ENCODE measurements around the gene NRG2. TPM values are rescaled to one million over a fixed set of nuclear protein-coding genes. Genes with fewer than 3 reads are reported as not detected.

The NRG2 gene
- total RNA-seq, 1 experiment from 2014 or later, result 2.8 TPM

DNA sequence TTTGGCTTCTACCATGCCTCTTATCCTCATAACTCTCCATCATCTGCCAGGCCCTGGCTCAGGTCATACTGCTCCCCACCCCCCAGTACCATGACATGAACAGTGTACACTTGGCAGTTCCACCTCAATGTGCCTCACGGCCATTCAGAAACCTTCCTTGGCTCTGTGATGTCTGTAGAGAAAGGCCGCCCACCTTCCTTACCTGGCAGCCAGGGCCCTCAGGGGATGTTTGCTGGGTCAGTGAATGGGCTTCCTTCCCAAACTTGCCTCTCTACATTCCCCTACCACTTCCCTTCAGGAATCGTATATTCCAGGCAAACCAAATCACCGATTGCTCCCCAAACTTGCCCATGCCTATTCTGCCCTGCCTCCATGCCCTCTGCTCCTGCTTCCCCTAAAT, 146.4 kb downstream of the NRG2 start:
- DNase-seq, result no peak
- Histone ChIP-seq H3K9me3 (no peaks in the 10 kb centered on the region), H3K27me3 (no peaks in the 10 kb centered on the region), H3K4me3 (no peak overlapping the region), H3K36me3 (no peaks in the 10 kb centered on the region)

DNA sequence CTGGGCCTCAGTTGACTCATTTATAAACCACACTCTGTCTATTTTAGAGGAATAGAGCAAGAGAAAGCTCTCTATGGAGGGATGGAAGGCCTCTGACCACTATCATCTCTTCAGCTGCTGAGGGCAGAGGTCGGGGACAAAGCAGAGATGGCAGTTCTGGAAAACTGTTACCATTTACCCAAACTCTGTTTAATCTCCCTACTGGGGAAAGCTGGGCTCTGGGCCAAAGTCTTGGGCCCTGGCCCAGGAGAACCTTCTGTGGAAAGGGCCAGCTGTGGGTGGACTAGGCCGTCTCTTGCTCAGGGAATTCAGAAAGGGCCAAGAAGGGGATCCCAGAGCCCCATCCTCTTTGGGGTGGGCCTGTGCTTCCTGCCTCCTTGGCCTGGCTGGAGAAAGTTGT, 147.5 kb downstream of the NRG2 start:
- H3K27me3 ChIP-seq, result no peaks in the 10 kb centered on the region
- no peak overlapping the region for H3K4me3 ChIP-seq
- DNase-seq, result no peak
- H3K36me3 ChIP-seq, result no peaks in the 10 kb centered on the region
- no peaks in the 10 kb centered on the region for H3K9me3 ChIP-seq

DNA sequence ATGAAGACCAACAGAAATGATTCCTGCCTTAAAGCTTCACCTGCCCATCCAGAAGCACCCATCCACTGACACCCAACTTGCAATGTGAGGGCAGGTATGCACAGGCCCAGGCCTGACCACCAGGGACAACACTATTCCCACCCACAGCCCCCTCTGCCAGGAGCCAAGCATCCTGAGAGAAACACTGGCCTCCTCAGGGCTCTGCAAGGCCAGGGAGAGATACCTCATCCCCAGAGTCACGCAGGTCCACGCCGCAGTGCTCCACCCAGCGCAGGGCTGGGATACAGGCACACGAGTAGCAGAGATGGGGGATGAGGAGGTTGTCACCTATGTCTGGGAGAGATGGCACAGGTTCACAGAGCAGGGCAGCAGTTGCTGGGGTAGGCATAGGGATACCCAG, 148.1 kb downstream of the NRG2 start:
- no peaks in the 10 kb centered on the region for H3K36me3 ChIP-seq
- no peak for DNase-seq
- H3K9me3 ChIP-seq, result no peaks in the 10 kb centered on the region
- no peak overlapping the region for H3K4me3 ChIP-seq
- no peaks in the 10 kb centered on the region for H3K27me3 ChIP-seq

DNA sequence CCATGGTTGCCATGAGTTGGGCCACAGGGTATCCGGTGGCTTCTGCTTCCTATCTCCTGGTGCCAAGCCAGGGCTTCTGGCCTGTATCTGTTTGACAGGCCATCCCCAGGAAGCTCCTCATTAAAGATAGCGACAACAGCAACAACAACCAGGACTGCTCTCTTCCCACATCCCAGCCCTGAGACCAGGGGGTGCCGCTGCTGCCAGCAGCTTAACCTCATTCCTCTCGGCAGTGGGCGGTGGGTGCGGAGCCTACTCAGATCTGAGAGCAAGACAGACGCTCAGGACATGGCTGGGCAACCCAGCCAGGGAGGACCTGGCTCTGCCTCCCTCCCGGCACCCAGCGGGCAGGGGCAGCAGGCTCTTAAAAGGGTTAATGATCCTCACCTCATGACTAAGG, 149.2 kb downstream of the NRG2 start:
- no peak for DNase-seq
- Histone ChIP-seq H3K9me3 (no peaks in the 10 kb centered on the region), H3K27me3 (no peaks in the 10 kb centered on the region), H3K4me3 (no peak overlapping the region), H3K36me3 (no peaks in the 10 kb centered on the region)

DNA sequence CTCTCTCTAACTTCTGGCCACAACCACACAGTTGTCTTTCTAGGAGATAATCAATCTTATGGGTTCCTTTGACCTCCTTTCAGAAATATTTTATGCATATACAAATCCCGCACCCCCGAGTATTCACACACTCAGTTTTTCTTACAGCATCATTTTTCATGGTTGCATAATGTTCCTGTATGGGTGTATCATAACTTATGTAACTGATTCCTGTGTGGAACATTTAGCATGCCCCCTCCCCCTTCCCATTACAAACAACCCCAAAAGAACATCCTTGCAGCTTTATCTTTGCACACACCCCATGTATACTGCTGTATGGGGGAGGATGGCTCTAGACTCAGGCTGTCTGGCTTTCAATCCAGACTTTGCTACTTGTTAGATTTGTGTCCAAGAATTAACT, 153.7 kb downstream of the NRG2 start:
- Histone ChIP-seq H3K27me3 (no peaks in the 10 kb centered on the region), H3K9me3 (no peaks in the 10 kb centered on the region), H3K36me3 (no peaks in the 10 kb centered on the region), H3K4me3 (no peak overlapping the region)
- no peak for DNase-seq

DNA sequence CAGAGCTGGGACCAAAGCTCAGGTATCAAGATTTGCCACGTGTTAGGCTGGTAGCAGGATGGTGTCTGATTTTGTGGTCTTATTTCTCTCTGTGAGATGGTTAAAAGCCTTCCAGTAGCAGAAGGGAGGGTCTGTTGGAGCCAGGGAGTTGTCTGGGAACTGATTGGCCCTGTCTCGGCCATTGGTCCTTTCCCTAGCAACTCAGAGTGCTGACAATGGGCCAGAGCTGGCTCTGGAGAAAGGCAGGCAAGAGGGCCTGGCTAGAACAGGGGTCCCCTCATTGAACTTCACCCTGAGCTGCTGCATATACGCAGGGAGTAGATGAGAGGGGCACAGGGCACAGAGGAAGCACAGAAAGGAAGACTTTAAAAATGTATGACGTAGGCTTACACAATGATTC, 154.7 kb downstream of the NRG2 start:
- Histone ChIP-seq H3K27me3 (no peaks in the 10 kb centered on the region), H3K9me3 (no peaks in the 10 kb centered on the region), H3K4me3 (no peak overlapping the region), H3K36me3 (no peaks in the 10 kb centered on the region)
- no peak for DNase-seq

DNA sequence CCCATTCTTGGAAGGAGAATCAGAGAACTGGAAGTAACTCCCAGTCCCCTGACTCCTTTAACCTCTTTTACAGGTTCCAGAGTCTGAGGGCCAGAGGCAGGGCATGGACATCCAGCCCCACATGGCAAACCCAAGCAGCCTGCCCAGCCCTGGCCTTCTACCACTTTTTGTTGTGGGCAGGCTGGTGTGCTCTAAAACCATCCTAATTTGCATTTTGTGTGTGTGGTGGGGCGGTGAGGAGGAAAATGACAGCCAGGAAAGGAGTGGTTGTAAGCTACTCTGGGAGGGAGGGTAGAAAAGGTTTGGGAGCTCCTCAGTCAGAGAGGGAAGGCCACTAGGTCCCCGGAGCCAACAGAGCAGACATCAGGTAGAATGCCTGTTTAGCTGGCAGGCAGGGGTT, 156.9 kb downstream of the NRG2 start:
- H3K27me3 ChIP-seq, result no peaks in the 10 kb centered on the region
- H3K4me3 ChIP-seq, result no peak overlapping the region
- DNase-seq, result no peak
- no peaks in the 10 kb centered on the region for H3K36me3 ChIP-seq
- no peaks in the 10 kb centered on the region for H3K9me3 ChIP-seq

DNA sequence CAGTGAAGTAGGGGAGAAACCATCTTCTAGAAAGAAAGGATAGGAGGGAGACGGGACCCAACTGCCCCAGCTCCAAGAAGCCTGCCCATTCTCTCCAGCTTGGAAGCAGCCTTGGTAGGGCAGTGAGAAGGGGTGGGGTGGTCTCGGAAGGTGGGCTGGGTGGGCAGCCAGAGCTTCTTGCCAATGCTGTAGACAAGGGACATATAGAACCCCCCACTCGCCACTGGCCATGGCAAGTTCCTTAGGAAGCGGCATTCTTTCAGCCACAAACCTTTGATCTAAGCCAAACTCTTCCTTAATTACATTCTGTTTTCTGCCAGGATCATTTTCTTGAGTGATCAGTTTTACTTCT, 157.3 kb downstream of the NRG2 start:
- H3K4me3 ChIP-seq, result no peak overlapping the region
- H3K9me3 ChIP-seq, result no peaks in the 10 kb centered on the region
- no peak for DNase-seq

DNA sequence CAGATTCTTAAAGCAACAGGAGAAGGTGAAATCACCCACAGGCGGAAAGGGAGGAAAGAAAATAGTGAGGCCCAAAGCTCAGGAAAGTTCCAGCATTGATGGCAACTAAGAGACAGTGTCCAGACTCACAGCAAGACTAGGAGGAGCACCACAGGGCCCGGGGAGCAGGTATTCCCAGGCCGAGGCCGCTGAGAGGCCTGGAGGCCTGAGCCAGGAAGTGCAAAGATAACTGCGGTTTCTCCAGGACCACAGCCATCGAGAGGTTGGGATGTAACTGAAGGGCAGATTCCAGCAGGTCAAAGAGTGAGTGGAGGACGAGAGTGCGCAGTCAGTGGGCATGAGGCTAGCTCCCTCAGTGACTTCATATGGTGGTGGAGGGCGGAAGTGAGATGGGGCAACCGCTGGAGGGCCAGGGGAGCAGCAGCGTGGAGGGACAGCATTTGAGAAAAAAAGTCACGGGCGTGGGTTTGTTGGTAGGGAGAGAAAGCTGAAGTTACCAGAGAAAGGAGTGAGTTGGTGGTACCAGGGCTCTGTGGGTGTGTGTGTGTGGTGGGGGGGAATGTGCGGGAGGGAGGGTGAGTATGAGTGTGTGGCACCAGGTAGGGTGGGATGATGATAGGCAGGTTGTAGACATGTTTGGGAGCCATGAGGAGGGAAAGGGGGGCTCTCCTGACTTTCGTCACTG, 157.8 kb downstream of the NRG2 start:
- H3K9me3 ChIP-seq, result no peaks in the 10 kb centered on the region
- no peak for DNase-seq
- no peaks in the 10 kb centered on the region for H3K36me3 ChIP-seq
- no peaks in the 10 kb centered on the region for H3K27me3 ChIP-seq
- H3K4me3 ChIP-seq, result no peak overlapping the region

More for the DNA sequence above, 157.3 kb downstream of the NRG2 start:
- Histone ChIP-seq H3K36me3 (no peaks in the 10 kb centered on the region), H3K27me3 (no peaks in the 10 kb centered on the region)

DNA sequence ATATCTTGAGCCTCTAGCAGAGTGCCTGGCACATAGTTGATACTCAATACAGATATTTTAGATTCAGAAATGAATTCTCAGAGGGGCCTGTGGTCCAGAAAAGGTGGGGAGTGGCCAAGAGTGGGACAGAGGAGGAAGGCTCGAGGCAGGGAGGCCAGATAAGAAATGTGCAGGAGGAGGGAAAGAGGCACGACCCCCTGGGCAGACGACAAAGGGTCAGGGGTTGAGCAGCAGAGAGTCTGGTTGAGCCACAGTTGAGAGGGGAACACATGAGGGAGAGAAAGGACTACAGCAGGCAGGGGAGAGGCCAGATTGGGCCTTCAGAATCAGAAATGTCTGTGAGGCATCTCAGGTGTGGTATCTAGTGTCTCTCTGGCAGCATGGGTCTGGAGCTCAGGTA, 158.4 kb downstream of the NRG2 start:
- Histone ChIP-seq H3K4me3 (no peak overlapping the region), H3K27me3 (no peaks in the 10 kb centered on the region)
- no peak for DNase-seq

DNA sequence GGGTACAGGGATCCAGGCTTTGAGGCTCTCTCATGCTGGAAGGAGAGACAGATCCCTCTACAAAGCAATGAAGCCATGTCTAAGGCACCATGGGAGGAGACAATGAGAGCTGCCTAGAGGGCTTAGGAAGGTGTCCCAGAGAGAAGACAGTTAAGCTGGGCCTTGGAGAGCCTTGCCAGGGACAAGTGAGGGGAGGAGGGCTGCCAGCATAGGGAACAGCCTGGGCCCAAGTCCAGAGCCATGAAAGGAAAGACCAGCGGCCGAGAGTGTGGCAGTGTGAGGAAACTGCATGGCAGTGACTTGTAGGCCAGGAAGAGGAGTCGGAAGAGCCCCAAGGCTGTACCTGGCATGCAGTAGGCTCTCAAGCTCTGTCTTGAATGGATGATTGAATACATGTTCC, 159.0 kb downstream of the NRG2 start:
- no peak overlapping the region for H3K4me3 ChIP-seq
- DNase-seq, result no peak
- H3K27me3 ChIP-seq, result no peaks in the 10 kb centered on the region
- no peaks in the 10 kb centered on the region for H3K9me3 ChIP-seq
- no peaks in the 10 kb centered on the region for H3K36me3 ChIP-seq

More for the DNA sequence above, 158.4 kb downstream of the NRG2 start:
- H3K36me3 ChIP-seq, result no peaks in the 10 kb centered on the region
- no peaks in the 10 kb centered on the region for H3K9me3 ChIP-seq

DNA sequence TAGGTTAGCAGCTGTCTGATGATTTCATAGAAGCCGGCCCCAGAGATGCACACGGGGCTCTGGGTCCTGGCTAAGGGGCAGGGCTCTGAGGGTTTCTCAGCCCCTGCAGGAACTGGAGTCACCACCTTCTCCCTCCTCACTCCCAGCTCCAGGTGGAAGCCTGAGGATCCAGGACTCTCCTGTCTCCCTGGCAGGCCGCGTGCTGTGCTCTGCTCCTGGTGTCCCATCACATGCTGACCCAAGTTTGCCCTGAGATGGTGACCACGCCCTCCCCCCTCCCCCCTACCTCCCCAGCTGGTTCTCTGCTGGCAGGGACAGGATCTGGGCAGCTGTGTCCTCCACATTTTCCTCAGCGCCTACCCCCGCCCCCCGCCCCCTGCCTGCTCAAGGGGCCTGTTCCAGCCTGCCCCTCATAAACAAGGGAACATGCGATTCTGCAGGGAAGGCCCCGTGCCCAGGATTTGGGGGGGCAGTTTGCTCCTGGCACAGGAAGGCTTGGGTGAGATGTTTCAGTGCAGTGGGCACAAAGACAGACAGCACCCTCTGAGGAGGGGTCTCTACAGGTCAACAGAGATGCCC, 160.0 kb downstream of the NRG2 start:
- Histone ChIP-seq H3K4me3 (no peak overlapping the region), H3K36me3 (no peaks in the 10 kb centered on the region), H3K9me3 (no peaks in the 10 kb centered on the region), H3K27me3 (no peaks in the 10 kb centered on the region)
- no peak for DNase-seq

DNA sequence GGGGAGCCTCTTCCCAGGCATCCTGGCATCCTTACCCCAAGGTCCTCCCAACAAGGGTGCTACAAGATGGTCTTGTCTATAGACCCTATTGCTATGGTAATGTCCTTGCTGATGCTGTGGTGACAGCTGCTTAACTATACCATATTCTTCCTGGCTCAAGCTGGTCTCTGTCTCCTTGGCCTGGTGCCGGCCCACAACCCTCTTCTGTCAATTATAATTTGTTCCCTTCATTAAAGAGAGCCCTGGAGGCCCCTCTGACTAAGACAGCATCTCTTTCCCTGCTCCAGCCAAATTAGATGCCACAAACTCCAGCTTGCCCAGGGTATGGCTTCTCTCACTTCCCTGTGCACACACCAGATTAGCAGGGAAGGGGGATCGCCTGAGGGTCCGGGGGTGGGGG, 160.8 kb downstream of the NRG2 start:
- Histone ChIP-seq H3K4me3 (no peak overlapping the region), H3K27me3 (no peaks in the 10 kb centered on the region), H3K36me3 (no peaks in the 10 kb centered on the region), H3K9me3 (no peaks in the 10 kb centered on the region)
- DNase-seq, result no peak

DNA sequence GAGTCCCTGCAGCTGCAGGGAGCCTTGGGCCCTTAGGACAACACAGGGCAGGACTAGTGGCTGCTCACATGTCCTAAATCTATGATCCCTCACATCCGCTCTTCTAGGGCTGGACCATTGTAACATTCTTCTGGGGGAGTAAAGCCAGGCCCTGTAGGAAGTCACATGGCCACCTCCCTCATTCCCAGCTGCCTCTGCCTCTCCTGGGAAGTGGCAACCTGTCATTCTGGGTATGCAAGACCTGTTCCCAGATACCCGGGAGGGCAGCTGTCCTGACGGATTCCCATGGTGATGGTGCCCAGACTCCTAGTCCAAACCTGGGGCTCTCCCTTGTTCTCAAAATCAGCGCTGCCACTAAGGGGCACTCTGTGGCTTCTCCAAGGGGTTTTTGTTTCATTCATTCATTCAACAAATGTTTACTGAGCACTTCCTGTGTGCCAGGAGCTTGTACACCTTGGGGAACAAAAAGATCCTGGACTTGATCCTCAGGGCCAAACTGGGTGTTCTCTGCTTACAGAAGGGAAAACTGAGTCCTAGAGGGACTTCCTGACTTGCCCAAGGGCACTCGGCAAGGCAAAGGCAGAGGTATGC, 161.9 kb downstream of the NRG2 start:
- Histone ChIP-seq H3K4me3 (no peak overlapping the region), H3K27me3 (no peaks in the 10 kb centered on the region), H3K36me3 (no peaks in the 10 kb centered on the region), H3K9me3 (no peaks in the 10 kb centered on the region)
- no peak for DNase-seq

DNA sequence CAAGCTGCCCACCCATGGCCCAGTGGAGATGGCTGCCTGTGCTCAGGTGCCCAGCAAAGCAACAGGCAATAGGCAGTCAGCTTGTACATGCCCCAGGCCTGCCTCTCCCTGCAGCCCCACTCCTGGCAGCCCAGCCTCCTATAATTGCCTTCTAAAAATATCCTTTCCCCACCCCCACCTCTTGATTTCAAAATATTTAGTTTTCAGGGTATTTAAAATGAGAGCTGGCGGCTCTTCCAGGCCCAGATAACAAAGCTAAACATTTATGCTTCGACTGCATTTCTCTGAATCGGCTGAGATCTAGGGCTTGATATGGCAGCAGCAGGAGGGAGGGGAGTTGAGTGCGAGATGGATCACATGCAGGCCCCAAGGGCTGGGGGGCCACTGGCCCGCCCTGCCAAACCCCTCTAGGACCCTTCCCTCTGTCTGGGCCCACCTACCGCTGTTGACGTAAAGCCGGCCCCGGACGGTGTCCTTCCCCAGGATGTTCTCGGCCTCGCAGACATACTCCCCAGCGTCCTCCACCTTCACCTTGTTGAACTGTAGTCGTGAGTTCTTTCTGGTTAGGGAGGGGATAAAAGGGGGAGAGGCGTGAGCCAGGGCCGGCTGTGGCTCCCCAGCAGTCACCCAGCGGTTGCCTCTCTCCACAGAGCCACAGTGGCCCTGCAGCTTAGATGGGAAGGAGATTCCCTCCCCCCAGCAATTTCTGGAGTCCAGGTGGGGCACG, 162.5 kb downstream of the NRG2 start:
- no peak for DNase-seq
- Histone ChIP-seq H3K36me3 (no peaks in the 10 kb centered on the region), H3K27me3 (no peaks in the 10 kb centered on the region), H3K4me3 (no peak overlapping the region), H3K9me3 (no peaks in the 10 kb centered on the region)

DNA sequence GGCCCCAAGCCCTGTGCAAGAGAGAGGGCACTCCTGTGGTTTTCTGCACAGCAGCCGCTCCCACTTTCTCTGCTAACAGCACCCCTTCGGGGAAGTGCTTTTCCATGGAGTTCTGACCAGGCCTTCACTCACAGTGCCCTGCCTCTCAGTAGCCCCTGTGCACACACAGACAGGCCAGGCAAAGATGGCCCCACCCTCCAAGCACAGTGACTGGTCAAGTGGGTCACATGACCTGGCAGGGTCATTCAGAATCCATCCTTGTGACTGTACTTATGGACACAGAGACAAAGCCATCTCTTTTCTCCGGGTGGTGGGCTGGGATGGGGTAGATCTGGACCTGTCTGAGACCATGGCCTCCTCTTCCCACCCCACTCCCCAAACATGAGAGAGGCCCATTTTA, 165.0 kb downstream of the NRG2 start:
- Histone ChIP-seq H3K36me3 (no peaks in the 10 kb centered on the region), H3K27me3 (no peaks in the 10 kb centered on the region), H3K4me3 (no peak overlapping the region), H3K9me3 (no peaks in the 10 kb centered on the region)
- DNase-seq, result peak; percentile 49

DNA sequence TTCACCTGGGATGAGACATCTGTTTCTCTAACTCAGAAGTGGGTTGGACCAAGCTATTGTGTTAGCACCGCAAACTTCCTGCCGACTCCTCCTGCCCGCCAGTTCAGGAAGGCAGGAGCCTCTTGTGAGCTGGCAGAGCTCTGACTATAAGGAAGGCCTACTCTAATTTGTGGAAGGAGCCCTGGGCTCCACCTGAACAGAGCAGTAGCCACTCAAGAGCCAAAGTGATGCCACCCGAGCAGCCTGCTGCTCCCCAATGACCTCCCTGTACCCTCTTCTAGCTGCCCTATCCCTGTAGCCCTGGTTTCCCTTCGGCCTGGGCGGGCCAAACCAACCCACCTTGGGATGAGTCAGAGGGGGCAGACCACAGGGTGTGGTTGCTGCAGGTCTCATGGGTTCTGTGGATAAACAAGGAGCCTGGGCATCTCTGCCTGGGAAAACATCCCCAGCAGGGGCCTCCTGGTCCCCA, 165.9 kb downstream of the NRG2 start:
- DNase-seq, result no peak
- Histone ChIP-seq H3K27me3 (no peaks in the 10 kb centered on the region), H3K36me3 (no peaks in the 10 kb centered on the region)

DNA sequence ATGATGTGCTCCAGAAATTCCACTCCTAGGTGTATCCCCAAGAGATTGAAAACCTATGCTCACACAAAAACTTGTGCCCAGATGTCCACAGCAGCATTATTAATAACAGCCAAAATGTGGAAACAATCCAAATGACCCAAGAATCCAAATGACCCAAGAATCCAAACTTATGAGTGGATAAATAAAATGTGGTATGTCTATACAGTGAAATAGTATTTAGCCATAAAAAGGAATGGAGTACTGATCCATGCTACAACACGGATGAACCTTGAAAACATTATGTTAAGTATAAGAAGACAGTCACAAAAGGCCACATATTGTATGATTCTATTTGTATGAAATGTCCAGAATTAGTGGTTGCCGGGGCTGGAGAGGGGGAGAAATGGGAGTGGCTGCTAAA, 167.1 kb downstream of the NRG2 start:
- no peaks in the 10 kb centered on the region for H3K9me3 ChIP-seq
- no peaks in the 10 kb centered on the region for H3K36me3 ChIP-seq
- DNase-seq, result no peak
- H3K27me3 ChIP-seq, result no peaks in the 10 kb centered on the region
- no peak overlapping the region for H3K4me3 ChIP-seq

More for the DNA sequence above, 165.9 kb downstream of the NRG2 start:
- H3K9me3 ChIP-seq, result no peaks in the 10 kb centered on the region
- H3K4me3 ChIP-seq, result no peak overlapping the region
